Activated B cell treated with CpG ODN at 0.5 μM for 24 hours (primary cell): Measurements from ENCODE around the gene RABL6. TPM values are rescaled to one million over a fixed set of nuclear protein-coding genes. Genes with fewer than 3 reads are reported as not detected.

Experiments
- ATAC-seq: fragments of 200-7000 bp; cut with Tn5 transposase; one replicate; pipeline ENCODE4 v1.10.0; 2021; ENCODE audit warnings: low read depth, mild to moderate bottlenecking, moderate library complexity
- CTCF ChIA-PET: fragments of 350-600 bp; sonication (Branson Sonifier 250); formaldehyde crosslinking; loops from one replicate; lab custom pipeline; 2021; ENCODE audit warnings: antibody characterized with exemption; lab: Charles Lee
- POLR2A ChIA-PET: fragments of 350-600 bp; sonication (Branson Sonifier 250); formaldehyde crosslinking; loops from one replicate; lab custom pipeline; 2021; ENCODE audit warnings: antibody characterized with exemption; lab: Charles Lee
- DNase-seq: peaks from one replicate; pipeline ENCODE4 v3.0.0; 2022
- H3K27ac Mint-ChIP-seq: one replicate; pipeline ENCODE4 v1.8.0; 2020; ENCODE audit warnings: mixed read lengths
- H3K27me3 Mint-ChIP-seq: one replicate; pipeline ENCODE4 v1.8.0; 2021; ENCODE audit warnings: mixed read lengths
- H3K36me3 Mint-ChIP-seq: one replicate; pipeline ENCODE4 v1.8.0; 2021; ENCODE audit warnings: low read depth, mixed read lengths
- H3K4me1 Mint-ChIP-seq: one replicate; pipeline ENCODE4 v1.8.0; 2021; ENCODE audit warnings: mixed read lengths
- H3K4me3 Mint-ChIP-seq: one replicate; pipeline ENCODE4 v1.8.0; 2020; ENCODE audit warnings: mild to moderate bottlenecking, mixed read lengths
- H3K9me3 Mint-ChIP-seq: one replicate; pipeline ENCODE4 v1.8.0; 2020; ENCODE audit warnings: mixed read lengths
- CTCF ChIP-seq: fragments of 200-600 bp; IDR thresholded peaks from one replicate; pipeline ENCODE4 v1.8.0; 2022; ENCODE audit warnings: antibody characterized with exemption, mild to moderate bottlenecking
- intact Hi-C: fragments of 100-400 bp; cut with micrococcal nuclease; formaldehyde crosslinking; loops from one replicate; pipeline ENCODE4 v1.15.1; 2024
- total RNA-seq: library from RNA; stranded (reverse); gene quantifications from 2 replicates; pipeline ENCODE4 v1.2.3, GENCODE V29; 2022

Gene RABL6
- total RNA-seq, 1 donor from 2014 or later: 75.0 TPM

DNA sequence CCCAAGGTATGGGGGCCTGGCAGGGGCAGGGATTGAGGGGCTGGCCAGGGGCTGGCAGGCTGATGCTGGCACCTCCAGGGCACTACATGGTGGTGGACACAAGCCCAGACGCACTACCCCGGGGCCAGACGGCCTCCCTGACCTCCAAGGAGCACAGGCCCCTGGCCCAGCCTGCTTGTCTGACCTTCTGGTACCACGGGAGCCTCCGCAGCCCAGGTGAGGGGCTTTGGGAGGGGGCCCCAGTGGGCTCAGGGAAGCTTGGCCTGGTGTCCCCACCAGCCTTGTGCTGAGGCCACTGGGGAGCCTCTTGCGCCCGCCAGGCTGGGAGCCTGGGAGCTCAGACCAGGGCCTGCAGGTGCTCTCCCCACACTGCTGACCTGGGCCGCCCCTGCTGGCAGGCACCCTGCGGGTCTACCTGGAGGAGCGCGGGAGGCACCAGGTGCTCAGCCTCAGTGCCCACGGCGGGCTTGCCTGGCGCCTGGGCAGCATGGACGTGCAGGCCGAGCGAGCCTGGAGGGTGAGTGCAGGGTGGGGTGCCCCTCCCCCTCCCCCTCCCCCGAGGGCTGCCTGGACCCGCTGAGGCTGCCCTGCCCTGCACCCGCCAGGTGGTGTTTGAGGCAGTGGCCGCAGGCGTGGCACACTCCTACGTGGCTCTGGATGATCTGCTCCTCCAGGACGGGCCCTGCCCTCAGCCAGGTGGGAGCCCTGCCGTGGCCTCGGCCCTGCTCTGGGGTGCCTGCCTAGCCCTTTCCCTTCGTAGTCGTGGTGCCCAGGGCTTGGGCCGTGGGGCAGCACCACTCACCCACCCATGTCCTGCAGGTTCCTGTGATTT lies 50.0 kb downstream of the RABL6 start:
- no peak for TF ChIP-seq CTCF
- H3K36me3 Mint-ChIP-seq: peaks cover 18% of the 10 kb centered on the region
- H3K4me3 Mint-ChIP-seq: no peak overlapping the region
- ChIA-PET POLR2A (no interaction called here), CTCF (no interaction called here)
- intact Hi-C loops: no loop called here
- no peak for DNase-seq
- peaks cover 6% of the 10 kb centered on the region for H3K4me1 Mint-ChIP-seq
- no peaks in the 10 kb centered on the region for H3K27me3 Mint-ChIP-seq
- H3K27ac Mint-ChIP-seq: no peak overlapping the region
- no peaks in the 10 kb centered on the region for H3K9me3 Mint-ChIP-seq
- ATAC-seq: no peak

DNA sequence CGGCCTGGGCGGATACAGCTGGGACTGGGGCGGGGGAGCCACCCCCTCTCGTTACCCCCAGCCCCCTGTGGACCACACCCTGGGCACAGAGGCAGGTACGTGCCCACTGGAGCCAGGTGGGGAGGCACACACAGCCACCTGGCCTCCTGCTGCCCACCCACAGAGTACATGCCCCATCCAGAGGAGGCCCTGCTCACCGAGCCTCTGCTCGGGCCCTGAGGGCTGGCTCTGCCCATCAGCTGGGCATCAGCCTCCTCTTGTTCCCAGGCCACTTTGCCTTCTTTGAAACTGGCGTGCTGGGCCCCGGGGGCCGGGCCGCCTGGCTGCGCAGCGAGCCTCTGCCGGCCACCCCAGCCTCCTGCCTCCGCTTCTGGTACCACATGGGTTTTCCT lies 50.7 kb downstream of the RABL6 start:
- CTCF ChIA-PET: no interaction called here
- Mint-ChIP-seq H3K4me3 (no peak overlapping the region), H3K36me3 (peaks cover 25% of the 10 kb centered on the region), H3K9me3 (no peaks in the 10 kb centered on the region), H3K4me1 (peaks cover 6% of the 10 kb centered on the region), H3K27me3 (no peaks in the 10 kb centered on the region), H3K27ac (no peak overlapping the region)
- TF ChIP-seq CTCF: no peak
- intact Hi-C loops: no loop called here
- no peak for ATAC-seq
- DNase-seq: no peak
- POLR2A ChIA-PET: no interaction called here

- no peak for TF ChIP-seq CTCF
- Mint-ChIP-seq H3K27me3 (no peaks in the 10 kb centered on the region), H3K27ac (no peak overlapping the region), H3K9me3 (no peaks in the 10 kb centered on the region), H3K4me1 (peaks cover 3% of the 10 kb centered on the region), H3K4me3 (no peak overlapping the region), H3K36me3 (peaks cover 31% of the 10 kb centered on the region)
- POLR2A ChIA-PET: no interaction called here
- intact Hi-C loops: no loop called here
- DNase-seq (no peak), ATAC-seq (no peak)
- CTCF ChIA-PET: no interaction called here
Observed at GRCh38 chr9:136858844-136859757, 51.4 kb downstream of the RABL6 start.

DNA sequence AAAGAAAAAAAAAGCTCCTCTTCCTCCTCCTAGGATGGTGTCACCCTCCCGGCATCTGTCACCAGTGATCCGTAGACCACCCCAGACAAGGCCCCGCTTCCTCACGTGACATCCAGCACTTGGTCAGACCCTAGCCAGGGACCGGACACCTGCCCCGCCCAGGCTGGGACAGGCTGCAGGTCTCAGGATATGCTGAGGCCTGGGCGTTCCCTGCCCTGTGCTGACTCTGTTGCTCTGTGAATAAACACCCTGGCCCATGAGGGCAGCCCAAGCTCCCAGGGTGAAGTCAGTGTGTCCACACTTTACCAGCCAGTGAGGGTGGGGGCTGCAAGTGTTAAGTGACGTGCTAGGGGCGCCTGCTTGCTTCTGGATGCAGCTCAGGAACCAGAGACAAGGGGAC lies 52.8 kb downstream of the RABL6 start:
- DNase-seq: no peak
- POLR2A ChIA-PET: interaction anchor here (0.5 to 3.6 kb wide), 6 partner anchors 12 to 186 kb away, joined by 3 to 10 read pairs (median 5); partner anchors contain the start of gene TRAF2

More for the DNA sequence above, 52.8 kb downstream of the RABL6 start:
- H3K4me3 Mint-ChIP-seq: no peak overlapping the region
- H3K4me1 Mint-ChIP-seq: peaks cover 15% of the 10 kb centered on the region
- H3K9me3 Mint-ChIP-seq: no peaks in the 10 kb centered on the region
- intact Hi-C loops: no loop called here
- CTCF ChIA-PET: no interaction called here
- no peak for TF ChIP-seq CTCF
- no peak for ATAC-seq
- no peak overlapping the region for H3K27ac Mint-ChIP-seq
- H3K27me3 Mint-ChIP-seq: no peaks in the 10 kb centered on the region
- peaks cover 33% of the 10 kb centered on the region for H3K36me3 Mint-ChIP-seq
